Lung (tissue), 12 donors: ENCODE results near the gene NUP98. TPM values are rescaled to one million over a fixed set of nuclear protein-coding genes. Genes with fewer than 3 reads are reported as not detected.

Source experiments
- ATAC-seq: fragments of 200-7000 bp; cut with Tn5 transposase; one replicate; pipeline ENCODE4 v1.9.1; 2020; ENCODE audit warnings: moderate number of reproducible peaks; ENCODE audit not compliant: insufficient read depth, low FRiP score
- DNase-seq, 3 donors: peaks; one replicate each; pipeline ENCODE4 v3.0.0-alpha.2; 2013 to 2017
- H3K27ac ChIP-seq, 2 donors: one replicate each; pipeline ENCODE4 v1.5.1; 2013; ENCODE audit warnings: mild to moderate bottlenecking in 2 of 2, moderate library complexity in 2 of 2, control low read depth in 1 of 2, inconsistent platforms in 1 of 2, low read depth in 1 of 2, low read length in 1 of 2
- H3K27me3 ChIP-seq, 3 donors: one replicate each; pipeline ENCODE4 v1.5.1; 2013; ENCODE audit warnings: low read length in 2 of 3; ENCODE audit not compliant: control insufficient read depth in 3 of 3, insufficient read depth in 3 of 3
- H3K36me3 ChIP-seq, 4 donors: one replicate each; pipeline ENCODE4 v1.5.1; 2013; ENCODE audit warnings: low read length in 4 of 4, mild to moderate bottlenecking in 1 of 4, moderate library complexity in 1 of 4; ENCODE audit not compliant: control insufficient read depth in 4 of 4, insufficient read depth in 4 of 4
- H3K4me1 ChIP-seq, 5 donors: one replicate each; pipeline ENCODE4 v1.5.1; 2013; ENCODE audit warnings: low read length in 5 of 5, mild to moderate bottlenecking in 2 of 5, moderate library complexity in 1 of 5; ENCODE audit not compliant: control insufficient read depth in 5 of 5, insufficient read depth in 5 of 5
- H3K4me3 ChIP-seq: one replicate; pipeline ENCODE4 v1.5.1; 2013; ENCODE audit warnings: mild to moderate bottlenecking, control low read depth, moderate library complexity
- H3K9ac ChIP-seq, 2 donors: one replicate each; pipeline ENCODE4 v1.5.1; 2013; ENCODE audit warnings: low read length in 2 of 2, control low read depth in 1 of 2; ENCODE audit not compliant: insufficient read depth in 1 of 2
- H3K9me3 ChIP-seq, 4 donors: one replicate each; pipeline ENCODE4 v1.5.1; 2013; ENCODE audit warnings: low read length in 3 of 4, mild to moderate bottlenecking in 1 of 4, moderate library complexity in 1 of 4; ENCODE audit not compliant: control insufficient read depth in 4 of 4, insufficient read depth in 3 of 4
- CTCF ChIP-seq: IDR thresholded peaks from 2 replicates; pipeline ENCODE4 v1.5.1; 2012; ENCODE audit warnings: mild to moderate bottlenecking; ENCODE audit errors: control extremely low read depth, extremely low read depth
- WGBS, 2 donors: extraction: QIAGEN DNeasy Blood & Tissue Kit; methylation state at CpG; one replicate each; pipeline ENCODE4 v1.1.7; 2013; 5-methylcytosine and 5-hydroxymethylcytosine counted together
- polyA plus RNA-seq, 2 donors: library from polyadenylated mRNA; stranded (reverse); fragments of 200-250 nt; gene quantifications; one replicate each; pipeline ENCODE4 v1.2.1, GENCODE V29; 2013
- total RNA-seq, 2 donors: library from RNA; depleted of rRNA in 1 of 2; stranded (reverse); fragments of >200 nt in 1 of 2; gene quantifications; one replicate each; pipeline ENCODE4 v1.2.1, GENCODE V29; 2014 to 2021
- donor health status: control.
- donor health status: control.
- donor health status: Bipolar disorder and iron deficiency.
- donor health status: healthy.
- donor health status: DM: yes; HTN: yes; CAD: no.

Gene NUP98
- total and polyA plus RNA-seq, 4 donors, result 16.6 to 109 (median 59.7) TPM

GRCh38 chr11:3666023-3666530 is 131.3 kb downstream of the NUP98 start:
- Histone ChIP-seq H3K9ac (no peak overlapping the region), H3K36me3 (peaks cover 3 to 46% (median 17%) of the 10 kb centered on the region in 4 donors), H3K4me1 (no peaks in the 10 kb centered on the region), H3K27me3 (no peaks in the 10 kb centered on the region), H3K27ac (no peak overlapping the region), H3K4me3 (no peak overlapping the region), H3K9me3 (peaks cover 0 to 5% (median 0%) of the 10 kb centered on the region in 4 donors)
- TF ChIP-seq CTCF, result no peak
- DNase-seq, result no peak
- no peak for ATAC-seq
- 92 to 95% methylated on average over 17 of the region's 17 CpGs for WGBS, 2 donors

- Histone ChIP-seq H3K27me3 (no peaks in the 10 kb centered on the region), H3K36me3 (peaks cover 3 to 43% (median 14%) of the 10 kb centered on the region in 4 donors), H3K4me3 (no peak overlapping the region), H3K4me1 (no peaks in the 10 kb centered on the region), H3K9ac (no peak overlapping the region), H3K27ac (no peak overlapping the region), H3K9me3 (peaks cover 0 to 5% (median 0%) of the 10 kb centered on the region in 4 donors)
- no peak for TF ChIP-seq CTCF
- no peak for DNase-seq
- ATAC-seq, result no peak
- 78 to 96% methylated on average over 6 of the region's 6 CpGs for WGBS, 2 donors
These were observed 131.9 kb downstream of the NUP98 start for GRCh38 chr11:3665336-3666022.

GRCh38 chr11:3664032-3664630 is 133.2 kb downstream of the NUP98 start:
- TF ChIP-seq CTCF, result no peak
- WGBS, 2 donors, result 92 to 93% methylated on average over 10 of the region's 10 CpGs
- H3K36me3 ChIP-seq, result peaks cover 2 to 34% (median 10%) of the 10 kb centered on the region in 4 donors
- DNase-seq (no peak), ATAC-seq (no peak)
- H3K9ac ChIP-seq, result no peak overlapping the region
- H3K27me3 ChIP-seq, result no peaks in the 10 kb centered on the region
- H3K4me1 ChIP-seq, result no peaks in the 10 kb centered on the region
- no peak overlapping the region for H3K4me3 ChIP-seq
- no peak overlapping the region for H3K27ac ChIP-seq
- H3K9me3 ChIP-seq, result no peaks in the 10 kb centered on the region
